ENCODE data around the gene ZBED5.
"Not testable (repeated sequence)": the region's sequence is repeated elsewhere in the genome, so short reads cannot be mapped to it uniquely, and the experiment has no call there.

The ZBED5 gene

DNA sequence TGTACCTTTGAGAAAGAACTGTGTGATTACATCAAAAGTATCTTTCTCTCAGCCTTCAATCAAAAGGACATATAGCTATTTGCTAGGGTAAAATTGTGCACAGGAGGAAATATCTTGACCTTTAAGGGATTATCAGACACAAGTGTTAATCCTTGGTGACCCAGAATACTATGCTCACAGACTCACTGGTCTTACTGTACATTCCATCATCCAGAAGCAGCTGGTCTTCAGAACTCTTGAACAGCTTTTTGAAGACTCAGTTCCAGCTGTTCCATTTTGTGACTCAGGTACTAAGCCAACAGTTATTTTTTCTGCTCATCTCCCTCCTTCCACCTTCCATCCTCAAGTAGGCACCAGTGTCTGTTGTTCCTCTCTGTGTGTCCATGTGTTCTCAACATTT lies 19.8 kb downstream of the ZBED5 start:
- no peak for DNase-seq (ENCODE audit: low spot score)

DNA sequence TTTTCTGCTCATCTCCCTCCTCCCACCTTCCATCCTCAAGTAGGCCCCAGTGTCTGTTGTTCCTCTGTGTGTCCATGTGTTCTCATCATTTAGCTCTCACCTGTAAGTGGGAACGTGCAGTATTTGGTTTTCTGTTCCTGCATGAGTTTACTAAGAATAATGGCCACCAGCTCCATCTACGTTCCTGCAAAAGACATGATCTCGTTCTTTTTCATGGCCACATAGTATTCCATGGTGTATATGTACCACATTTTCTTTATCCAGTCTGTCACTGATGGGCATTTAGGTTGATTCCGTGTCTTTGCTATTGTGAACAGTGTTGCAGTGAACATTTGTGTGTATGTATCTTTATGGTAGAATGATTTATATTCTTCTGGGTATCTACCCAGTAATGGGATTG lies 21.0 kb downstream of the ZBED5 start:
- not testable (repeated sequence) for DNase-seq (ENCODE audit: low spot score)

DNA sequence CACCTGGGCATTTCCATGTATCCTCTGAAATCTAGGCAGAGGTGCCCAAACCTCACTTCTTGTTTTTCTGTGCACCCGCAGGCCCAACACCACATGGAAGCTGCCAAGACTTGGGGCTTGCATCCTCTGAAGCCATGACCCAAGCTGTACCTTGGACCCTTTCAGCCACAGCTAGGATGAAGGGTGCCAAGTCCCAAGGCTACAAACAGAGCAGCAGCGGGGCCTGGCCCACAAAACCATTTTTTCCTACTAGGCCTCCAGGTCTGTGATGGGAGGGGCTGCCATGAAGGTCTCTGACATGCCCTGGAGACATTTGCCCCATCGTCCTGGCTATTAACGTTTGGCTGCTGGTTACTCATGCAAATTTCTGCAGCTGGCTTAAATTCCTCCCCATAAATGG lies 28.7 kb downstream of the ZBED5 start:
- no peak for DNase-seq (ENCODE audit: low spot score)

DNA sequence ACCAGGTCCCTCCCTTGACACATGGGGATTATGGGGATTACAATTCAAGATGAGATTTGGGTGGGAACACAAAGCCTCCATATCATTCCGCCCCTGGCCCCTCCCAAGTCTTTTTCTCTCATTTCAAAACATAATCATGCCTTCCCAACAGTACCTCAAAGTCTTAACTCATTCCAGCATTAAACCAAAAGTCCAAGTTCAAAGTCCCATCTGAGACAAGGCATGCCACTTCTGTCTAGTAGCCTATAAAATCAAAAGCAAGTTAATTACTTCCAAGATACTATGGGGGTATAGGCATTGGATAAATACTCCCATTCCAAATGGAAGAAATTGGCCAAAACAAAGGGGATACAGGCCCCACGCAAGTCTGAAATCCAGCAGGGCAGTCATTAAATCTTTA lies 29.5 kb downstream of the ZBED5 start:
- DNase-seq (ENCODE audit: low spot score), result no peak

DNA sequence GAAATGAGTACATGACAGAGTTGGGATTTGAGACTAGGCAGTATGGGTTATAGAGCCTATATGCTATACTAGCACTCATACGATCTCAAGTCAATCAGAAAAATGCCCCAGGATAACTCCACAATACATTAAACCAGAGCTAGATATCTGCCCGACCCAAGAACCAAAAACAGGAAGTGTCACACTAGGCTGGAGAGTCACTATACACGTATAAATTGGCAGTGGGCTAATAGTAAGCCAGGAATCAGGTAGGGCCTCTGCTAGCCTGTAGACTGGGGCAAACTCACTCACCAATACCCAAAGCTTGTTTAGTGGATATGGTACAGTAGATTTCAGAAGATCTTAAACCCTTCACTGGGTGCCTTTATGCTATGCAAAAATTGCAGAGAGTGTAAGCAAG lies 33.0 kb downstream of the ZBED5 start:
- DNase-seq (ENCODE audit: low spot score), result no peak

DNA sequence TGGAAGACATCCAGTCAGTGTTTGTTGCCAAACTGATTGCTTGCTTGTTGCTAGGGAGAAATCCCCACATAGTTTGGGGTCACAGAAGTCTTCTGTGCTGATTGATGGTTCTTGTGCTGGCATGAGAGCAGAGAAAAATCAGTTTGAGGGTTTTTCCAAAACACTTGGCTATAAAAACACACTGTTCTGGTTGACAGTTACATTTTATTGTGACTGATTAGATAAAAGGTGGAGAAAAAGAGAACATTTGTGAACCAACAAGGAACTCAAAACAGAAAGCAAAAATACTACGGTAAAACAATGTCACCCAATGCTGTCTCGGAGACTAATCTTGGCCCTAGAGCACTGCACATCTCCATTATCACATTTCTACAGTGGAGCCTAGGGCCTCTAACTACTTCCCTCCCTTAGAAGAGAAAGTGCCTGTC lies 34.7 kb downstream of the ZBED5 start:
- no peak for DNase-seq (ENCODE audit: low spot score)

DNA sequence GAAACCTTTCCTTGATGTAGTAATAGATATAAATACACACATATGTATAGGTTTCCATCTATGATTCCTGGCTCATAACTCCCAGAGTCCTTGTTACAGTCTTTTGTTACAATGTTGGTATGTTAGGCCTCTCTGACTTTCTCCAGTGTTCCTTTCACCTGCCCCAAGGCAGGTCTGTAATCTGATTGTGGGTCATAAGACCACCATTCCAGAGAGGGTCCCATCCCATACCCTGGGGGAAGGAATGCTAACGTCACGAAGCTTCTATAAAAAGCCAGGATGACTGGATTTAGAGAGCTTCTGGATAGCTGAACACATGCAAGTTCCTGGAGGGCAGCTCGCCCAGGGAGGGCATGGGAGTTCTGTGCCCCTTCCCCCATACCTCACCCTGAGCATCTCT lies 35.4 kb downstream of the ZBED5 start:
- DNase-seq (ENCODE audit: low spot score), result not testable (repeated sequence)

DNA sequence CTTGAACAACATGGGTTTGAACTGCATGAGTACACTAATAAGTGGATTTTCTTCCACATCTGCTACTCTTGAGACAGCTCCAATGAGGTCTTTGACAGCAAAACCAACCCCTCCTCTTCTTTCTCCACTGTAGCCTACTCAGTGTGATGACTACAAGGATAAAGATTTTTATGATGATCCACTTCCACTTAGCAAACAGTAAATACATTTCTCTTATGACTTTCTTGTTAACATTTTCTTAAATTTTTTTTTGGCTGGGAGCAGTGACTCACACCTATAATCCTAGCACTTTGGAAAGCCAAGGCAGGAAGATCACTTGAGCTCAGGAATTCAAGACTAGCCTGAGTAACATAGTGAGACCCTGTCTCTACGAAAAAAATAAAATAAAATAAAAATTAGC lies 39.3 kb downstream of the ZBED5 start:
- peak; percentile 29 for DNase-seq (ENCODE audit: low spot score)

DNA sequence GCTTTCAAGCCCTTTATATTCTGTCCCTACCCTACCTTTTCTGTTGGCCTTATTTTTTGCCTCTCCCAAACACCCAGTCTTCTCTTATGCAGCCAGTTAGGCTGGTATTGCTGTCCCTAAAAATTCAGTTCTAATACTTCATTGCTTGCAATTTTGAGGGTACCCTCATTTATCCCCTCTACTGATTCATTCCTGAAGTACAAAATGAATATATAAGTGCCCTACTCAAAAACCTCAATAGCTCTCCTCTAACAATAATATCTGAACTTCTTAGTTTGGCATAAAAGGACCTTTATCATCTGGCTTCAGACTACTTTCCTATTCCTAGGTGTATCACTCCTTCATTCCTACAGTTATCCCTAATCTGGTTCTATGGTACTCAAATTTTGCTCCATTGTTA lies 43.9 kb downstream of the ZBED5 start:
- no peak for DNase-seq (ENCODE audit: low spot score)

DNA sequence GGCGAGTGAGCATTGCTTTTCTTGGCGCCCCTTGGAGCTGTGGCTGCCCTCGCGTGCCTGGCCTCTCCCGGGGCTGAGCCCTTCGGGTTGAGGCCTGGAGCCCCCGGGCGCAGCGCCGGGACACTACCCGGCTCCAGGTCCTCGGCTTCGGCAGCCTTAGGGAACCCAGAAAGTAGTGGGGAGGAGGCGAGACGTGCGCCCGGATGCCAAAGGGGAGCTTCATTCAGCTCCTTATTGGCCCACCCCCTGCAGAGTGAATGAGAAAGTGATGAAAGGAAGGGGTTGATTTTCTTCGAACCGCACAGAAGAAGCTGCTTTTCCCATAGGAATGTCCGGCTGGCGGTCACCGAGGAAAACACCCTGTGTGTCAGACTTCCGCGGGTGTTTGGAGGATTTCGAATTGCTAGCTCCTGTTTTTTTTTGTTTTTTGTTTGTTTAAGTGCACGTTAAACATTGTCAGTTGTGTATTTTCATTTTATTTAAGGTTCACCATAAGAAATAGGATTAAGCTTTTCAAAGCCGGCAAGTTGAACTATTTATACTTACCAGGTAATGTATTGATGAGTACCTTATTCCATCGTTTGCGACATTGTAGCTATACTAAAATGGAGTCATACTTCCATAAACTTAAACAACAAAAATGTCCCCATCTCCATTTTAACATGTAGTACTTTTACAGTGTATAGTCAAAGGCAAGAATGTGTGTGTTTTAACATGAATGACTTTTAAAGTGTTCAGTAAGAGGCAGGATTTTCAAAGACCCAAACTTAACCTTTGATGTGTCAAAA lies 48.3 kb downstream of the ZBED5 start:
- DNase-seq (ENCODE audit: low spot score), result peak; percentile 69

DNA sequence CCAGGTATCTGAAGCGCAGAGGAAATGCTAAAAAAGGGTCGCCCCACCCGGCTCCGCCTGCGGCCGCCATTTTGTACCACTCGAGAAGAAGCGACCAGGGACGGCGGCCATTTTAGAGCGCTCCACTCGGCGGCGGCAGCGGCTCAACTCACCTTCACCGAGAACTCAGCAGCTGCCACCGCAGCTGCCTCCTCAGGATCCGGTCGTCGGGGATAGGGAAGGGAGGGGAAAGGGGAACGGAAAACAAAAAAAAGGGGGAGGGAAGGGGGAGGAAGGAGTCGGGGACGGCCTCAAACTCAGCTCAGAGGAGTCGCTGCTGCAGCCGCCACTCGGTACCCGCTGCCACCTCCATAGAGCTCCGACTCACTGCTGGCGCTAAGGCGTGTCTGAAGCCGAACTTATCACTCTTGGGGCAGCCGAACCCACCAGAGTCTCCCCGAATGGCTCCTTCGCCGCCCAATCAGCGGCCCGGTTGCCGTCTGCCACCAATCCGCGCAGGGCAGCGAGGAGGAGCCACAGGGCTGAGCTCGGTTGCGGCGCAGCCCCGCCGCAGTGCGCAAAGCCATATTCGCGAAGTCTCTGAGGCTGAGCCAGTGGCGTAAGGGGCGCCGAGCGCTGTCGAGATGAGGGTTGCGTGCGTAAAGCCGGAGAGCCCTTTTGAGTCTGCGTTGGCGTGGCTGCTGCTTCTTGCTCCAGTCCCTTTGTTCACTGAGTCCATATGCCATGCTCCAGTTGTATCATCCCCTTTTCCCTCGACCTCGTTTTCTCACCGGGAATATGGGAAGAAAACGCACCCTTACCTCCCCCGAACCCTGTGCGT lies 49.1 kb downstream of the ZBED5 start, which contains the start of gene EIF4G2:
TSS of gene EIF4G2 (minus strand) at position 374 of the 820 bp plus-strand sequence.
- DNase-seq (ENCODE audit: low spot score), result peak; percentile 99

DNA sequence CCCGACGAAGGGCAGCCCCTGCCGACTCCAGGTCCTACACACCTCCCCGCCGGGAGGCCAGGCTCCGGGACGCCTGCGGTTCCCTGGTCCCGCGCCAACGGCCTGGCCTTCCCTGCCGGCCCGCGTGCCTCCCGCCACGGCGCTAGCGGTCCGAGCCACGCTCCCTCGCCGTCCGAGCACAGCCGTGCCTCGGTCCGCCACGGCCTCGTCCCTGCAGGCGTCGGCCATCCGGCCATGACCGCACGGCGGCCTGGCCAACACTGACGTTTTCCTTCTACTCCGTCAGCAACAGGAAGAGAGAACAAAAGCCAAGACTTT lies 49.7 kb downstream of the ZBED5 start:
- no peak for DNase-seq (ENCODE audit: low spot score)

DNA sequence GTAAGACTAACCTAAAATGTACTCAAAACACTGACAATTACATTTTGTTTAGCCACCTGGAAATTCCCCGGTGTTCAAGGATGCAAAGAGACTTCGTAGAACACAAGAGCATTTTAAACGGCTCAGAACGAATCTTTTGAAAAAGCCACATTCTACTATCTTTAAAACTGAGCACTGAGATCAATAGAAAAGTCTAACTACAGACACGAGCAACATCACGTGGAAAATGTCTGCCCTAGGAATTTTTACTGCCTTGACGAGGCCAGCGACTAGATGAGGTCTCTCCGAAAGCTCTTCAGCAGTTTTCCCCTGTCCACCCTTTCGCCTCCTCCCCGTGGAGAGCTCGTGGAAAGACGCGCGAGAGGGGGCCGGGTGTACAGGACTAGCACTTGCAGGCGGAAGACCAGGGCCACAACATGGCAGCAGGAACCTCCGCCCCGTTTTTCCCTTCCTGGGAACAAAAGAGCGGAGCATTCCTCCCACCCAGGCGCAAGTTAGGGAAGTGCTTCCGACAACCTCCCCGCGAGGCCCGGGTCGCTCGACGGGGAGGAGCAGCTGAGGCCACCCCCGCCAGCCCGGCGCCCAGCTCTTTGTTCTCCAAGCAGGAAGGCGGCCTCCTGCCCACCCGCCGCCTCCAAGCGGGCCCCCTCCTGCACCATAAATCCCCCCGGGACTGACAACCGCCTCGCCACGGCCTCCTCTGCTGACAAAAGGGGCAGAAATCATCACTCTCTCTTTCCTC lies 50.2 kb downstream of the ZBED5 start:
- DNase-seq (ENCODE audit: low spot score), result peak; percentile 50

DNA sequence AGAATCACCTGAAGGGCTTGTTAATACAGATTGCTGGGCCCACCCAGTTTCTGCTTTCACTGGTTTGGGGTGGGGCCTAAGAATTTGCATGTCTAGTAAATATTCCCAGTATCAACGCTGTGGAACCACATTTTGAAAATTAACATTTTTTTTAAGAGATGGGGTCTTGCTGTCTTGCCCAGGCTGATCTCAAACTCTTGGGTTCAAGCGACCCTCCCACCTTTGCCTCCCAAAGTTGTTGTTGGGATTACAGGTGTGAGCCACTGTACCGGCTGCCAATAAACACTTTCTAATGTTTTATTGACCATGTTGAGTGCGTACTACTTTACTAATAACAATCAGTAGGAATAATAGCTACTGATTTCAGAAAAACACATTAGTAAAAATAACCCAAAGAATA lies 51.6 kb downstream of the ZBED5 start:
- DNase-seq (ENCODE audit: low spot score), result no peak

DNA sequence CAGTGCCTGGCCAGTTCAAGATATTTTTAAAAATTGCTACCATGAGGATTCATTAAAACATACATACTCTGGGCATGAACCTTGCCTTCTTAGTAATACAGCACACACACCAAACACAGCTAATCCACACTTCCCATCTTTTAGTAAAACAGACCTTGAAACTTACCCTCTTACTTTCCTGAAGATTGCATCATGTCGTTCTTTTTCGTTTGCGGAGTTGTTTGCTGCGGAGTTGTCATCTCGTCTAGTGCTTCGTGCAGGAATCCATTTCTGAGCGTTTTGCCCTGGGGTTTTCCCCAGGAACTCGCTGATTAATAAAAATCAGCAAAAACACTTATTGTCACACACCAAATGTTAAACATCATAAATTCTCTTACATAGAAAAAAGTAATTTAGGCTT lies 52.1 kb downstream of the ZBED5 start:
- DNase-seq (ENCODE audit: low spot score), result no peak

DNA sequence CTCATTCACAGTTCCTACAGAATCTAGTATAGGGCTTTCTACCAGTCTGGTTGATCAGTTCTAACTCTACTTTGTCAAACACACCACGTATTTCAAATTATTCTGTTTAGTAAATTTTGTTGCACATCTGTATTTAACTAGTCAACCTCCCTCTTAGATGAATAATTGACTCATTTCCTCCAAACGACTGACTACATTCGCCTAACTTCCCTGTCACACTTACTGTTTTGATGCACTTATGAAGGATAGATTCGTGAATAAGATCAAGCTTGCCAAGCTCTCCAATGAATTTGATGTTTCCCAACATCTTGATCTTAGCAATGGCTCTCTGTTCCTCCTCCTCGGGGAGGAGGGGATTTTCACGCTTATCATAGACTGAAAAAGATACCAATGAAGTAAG lies 54.2 kb downstream of the ZBED5 start:
- DNase-seq (ENCODE audit: low spot score), result no peak

Measured in AG08396 (cell line).